Progenitor cell of endocrine pancreas (in vitro differentiated cells): ENCODE results near the gene DCDC2. TPM values are rescaled to one million over a fixed set of nuclear protein-coding genes. Genes with fewer than 3 reads are reported as not detected.
"Not testable (repeated sequence)": the region's sequence is repeated elsewhere in the genome, so short reads cannot be mapped to it uniquely, and the experiment has no call there.

ENCODE experiments used
- DNase-seq: peaks from one replicate; pipeline ENCODE4 v3.0.0; 2021; ENCODE audit warnings: low spot score; ENCODE audit not compliant: unreplicated experiment
- H3K27ac Mint-ChIP-seq: 2 replicates; pipeline ENCODE4 v1.8.0; 2021; ENCODE audit warnings: mild to moderate bottlenecking, moderate library complexity, mixed read lengths
- H3K27me3 Mint-ChIP-seq: 2 replicates; pipeline ENCODE4 v1.8.0; 2021; ENCODE audit warnings: mixed read lengths
- H3K36me3 Mint-ChIP-seq: 2 replicates; pipeline ENCODE4 v1.8.0; 2022; ENCODE audit warnings: mixed read lengths; ENCODE audit not compliant: insufficient read depth
- H3K4me1 Mint-ChIP-seq: 2 replicates; pipeline ENCODE4 v1.8.0; 2021; ENCODE audit warnings: low read depth, mixed read lengths
- H3K4me3 Mint-ChIP-seq: 2 replicates; pipeline ENCODE4 v1.8.0; 2021; ENCODE audit warnings: low read depth, mild to moderate bottlenecking, moderate library complexity, mixed read lengths
- H3K9me3 Mint-ChIP-seq: 2 replicates; pipeline ENCODE4 v1.8.0; 2021; ENCODE audit warnings: low read depth, mixed read lengths
- total RNA-seq: library from RNA; stranded (reverse); gene quantifications from 2 replicates; pipeline ENCODE4 v1.2.1, GENCODE V29; 2021
- TF ChIP-seq, protein P1 (sequence below): fragments of 200-600 bp; sonication (generic); IDR thresholded peaks from one replicate; pipeline ENCODE4 v1.5.0; 2021; ENCODE audit warnings: antibody characterized with exemption, mild to moderate bottlenecking; ENCODE audit not compliant: unreplicated experiment

The DCDC2 gene
- total RNA-seq, 1 donor from 2014 or later = 22.2 TPM

DNA sequence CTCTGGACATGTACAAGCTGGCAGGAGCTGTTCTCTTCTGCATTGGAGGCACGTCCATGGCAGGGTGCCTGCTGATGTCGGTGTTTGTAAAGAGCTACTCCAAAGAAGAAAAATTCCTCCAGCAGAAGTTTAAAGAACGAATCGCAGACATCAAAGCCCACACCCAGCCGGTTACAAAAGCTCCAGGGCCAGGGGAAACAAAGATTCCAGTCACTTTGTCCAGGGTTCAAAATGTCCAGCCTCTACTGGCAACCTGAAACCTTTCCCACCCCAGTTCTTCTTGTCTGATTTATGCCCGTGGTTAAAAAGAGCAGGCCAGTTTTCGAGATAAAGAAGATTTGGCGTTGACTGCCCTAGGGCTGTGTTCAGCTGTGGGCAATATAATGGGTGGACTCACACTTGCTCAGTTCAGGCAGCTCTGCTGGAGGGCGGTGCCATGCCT, 212.1 kb downstream of the DCDC2 start:
- peaks cover 4% of the 10 kb centered on the region for H3K27me3 Mint-ChIP-seq
- TF ChIP-seq, protein P1, sequence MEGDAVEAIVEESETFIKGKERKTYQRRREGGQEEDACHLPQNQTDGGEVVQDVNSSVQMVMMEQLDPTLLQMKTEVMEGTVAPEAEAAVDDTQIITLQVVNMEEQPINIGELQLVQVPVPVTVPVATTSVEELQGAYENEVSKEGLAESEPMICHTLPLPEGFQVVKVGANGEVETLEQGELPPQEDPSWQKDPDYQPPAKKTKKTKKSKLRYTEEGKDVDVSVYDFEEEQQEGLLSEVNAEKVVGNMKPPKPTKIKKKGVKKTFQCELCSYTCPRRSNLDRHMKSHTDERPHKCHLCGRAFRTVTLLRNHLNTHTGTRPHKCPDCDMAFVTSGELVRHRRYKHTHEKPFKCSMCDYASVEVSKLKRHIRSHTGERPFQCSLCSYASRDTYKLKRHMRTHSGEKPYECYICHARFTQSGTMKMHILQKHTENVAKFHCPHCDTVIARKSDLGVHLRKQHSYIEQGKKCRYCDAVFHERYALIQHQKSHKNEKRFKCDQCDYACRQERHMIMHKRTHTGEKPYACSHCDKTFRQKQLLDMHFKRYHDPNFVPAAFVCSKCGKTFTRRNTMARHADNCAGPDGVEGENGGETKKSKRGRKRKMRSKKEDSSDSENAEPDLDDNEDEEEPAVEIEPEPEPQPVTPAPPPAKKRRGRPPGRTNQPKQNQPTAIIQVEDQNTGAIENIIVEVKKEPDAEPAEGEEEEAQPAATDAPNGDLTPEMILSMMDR = no peak
- no peak for DNase-seq
- H3K27ac Mint-ChIP-seq = no peak overlapping the region
- H3K9me3 Mint-ChIP-seq = no peaks in the 10 kb centered on the region
- H3K4me3 Mint-ChIP-seq = no peak overlapping the region
- H3K4me1 Mint-ChIP-seq = peaks cover 3% of the 10 kb centered on the region
- no peaks in the 10 kb centered on the region for H3K36me3 Mint-ChIP-seq

- DNase-seq, H3K27me3 Mint-ChIP-seq: not testable (repeated sequence)
These were observed 215.1 kb downstream of the DCDC2 start for GRCh38 chr6:24142733-24143132.

DNA sequence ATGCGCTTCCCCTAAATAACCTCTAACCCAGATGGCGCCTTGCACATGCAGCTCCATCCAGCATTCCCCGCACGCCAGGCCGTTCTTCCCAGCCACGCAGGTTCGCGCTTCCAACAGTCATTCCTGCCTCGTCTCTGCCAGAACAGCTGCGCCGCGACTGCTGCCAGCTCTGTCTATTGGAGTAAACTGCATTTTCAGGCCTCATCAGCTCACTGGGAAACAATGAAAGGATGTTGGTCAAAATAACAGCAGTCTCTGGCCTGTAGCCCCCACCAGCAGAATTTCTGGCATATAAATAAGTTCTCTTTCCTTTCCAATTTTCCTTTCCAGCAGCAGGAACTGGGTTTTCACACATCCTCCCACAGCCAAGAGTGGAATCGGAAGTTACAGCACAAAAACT, 217.3 kb downstream of the DCDC2 start:
- DNase-seq = no peak
- H3K9me3 Mint-ChIP-seq = no peaks in the 10 kb centered on the region
- no peak overlapping the region for H3K4me3 Mint-ChIP-seq
- H3K27me3 Mint-ChIP-seq = peaks cover 13% of the 10 kb centered on the region
- no peaks in the 10 kb centered on the region for H3K36me3 Mint-ChIP-seq
- H3K4me1 Mint-ChIP-seq = no peaks in the 10 kb centered on the region
- no peak overlapping the region for H3K27ac Mint-ChIP-seq
- TF ChIP-seq, protein P1 = no peak

More at GRCh38 chr6:24142733-24143132, 215.1 kb downstream of the DCDC2 start:
- not testable (repeated sequence) for H3K4me1 Mint-ChIP-seq, H3K36me3 Mint-ChIP-seq, H3K9me3 Mint-ChIP-seq, H3K27ac Mint-ChIP-seq, H3K4me3 Mint-ChIP-seq

DNA sequence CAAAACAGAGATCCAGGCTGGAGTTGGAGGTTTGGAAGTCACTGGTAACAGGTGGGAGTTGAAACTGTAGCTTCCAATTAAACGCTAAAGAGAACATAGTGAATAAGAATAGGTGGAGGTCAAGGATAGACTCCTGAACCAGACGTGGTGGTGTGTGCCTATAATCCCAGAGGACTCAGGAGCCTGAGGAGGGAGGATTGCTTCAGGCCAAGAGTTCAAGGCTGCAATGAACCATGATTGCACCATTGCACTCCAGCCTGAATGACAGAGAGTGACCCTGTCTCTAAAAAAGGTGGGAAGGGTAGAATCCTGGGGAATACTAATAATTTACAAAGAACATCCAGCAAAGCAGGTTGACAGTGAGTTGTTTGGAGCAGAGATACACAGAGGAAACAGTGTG, 218.2 kb downstream of the DCDC2 start:
- Mint-ChIP-seq H3K27ac (no peak overlapping the region), H3K4me1 (no peaks in the 10 kb centered on the region), H3K36me3 (no peaks in the 10 kb centered on the region), H3K4me3 (no peak overlapping the region), H3K27me3 (peaks cover 18% of the 10 kb centered on the region), H3K9me3 (no peaks in the 10 kb centered on the region)
- DNase-seq = no peak
- TF ChIP-seq, protein P1 = no peak

DNA sequence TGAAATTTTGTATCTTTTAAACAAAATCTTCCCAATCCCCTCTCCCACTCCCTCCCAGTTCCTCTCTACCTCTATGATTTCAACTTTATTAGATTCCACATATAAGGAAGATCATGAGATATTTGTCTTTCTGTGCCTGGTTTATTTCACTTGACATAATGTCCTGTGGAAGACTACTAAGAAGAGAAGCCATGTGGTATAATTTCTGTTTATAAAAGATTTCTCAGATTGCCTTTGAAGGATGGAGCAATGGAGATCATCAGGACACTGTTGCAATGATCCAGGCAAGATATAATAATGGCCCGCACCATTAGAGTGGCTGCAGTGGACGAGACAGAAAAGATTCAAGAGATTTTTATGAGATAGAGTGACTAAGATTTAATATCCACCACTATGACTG, 218.8 kb downstream of the DCDC2 start:
- H3K4me1 Mint-ChIP-seq = no peaks in the 10 kb centered on the region
- peaks cover 18% of the 10 kb centered on the region for H3K27me3 Mint-ChIP-seq
- no peak overlapping the region for H3K27ac Mint-ChIP-seq
- no peak overlapping the region for H3K4me3 Mint-ChIP-seq
- no peaks in the 10 kb centered on the region for H3K36me3 Mint-ChIP-seq
- no peaks in the 10 kb centered on the region for H3K9me3 Mint-ChIP-seq
- TF ChIP-seq, protein P1 = no peak
- DNase-seq = no peak

GRCh38 chr6:24131751-24132150, 226.1 kb downstream of the DCDC2 start:
- Mint-ChIP-seq H3K9me3 (no peaks in the 10 kb centered on the region), H3K27ac (no peak overlapping the region), H3K4me3 (no peak overlapping the region), H3K36me3 (no peaks in the 10 kb centered on the region), H3K27me3 (peaks cover 21% of the 10 kb centered on the region), H3K4me1 (peaks cover 1% of the 10 kb centered on the region)
- no peak for DNase-seq
- TF ChIP-seq, protein P1 = no peak
